Urothelium cell line (cell line): ENCODE measurements around the gene CIROP.

Experiments
- DNase-seq: peaks from one replicate; pipeline ENCODE4 v3.0.0; 2011; ENCODE audit warnings: low spot score, mixed read lengths
- FAIRE-seq: peaks from 2 replicates; lab custom pipeline; 2011; peaks lifted over from hg19 to GRCh38; lab: Jason Lieb, UNC

CIROP gene

GRCh38 chr14:23095196-23096108 lies 9.3 kb downstream of the CIROP start, which contains the start of gene C14orf119:
Gene C14orf119, plus strand, starts transcription at chr14:23095505. Its CDS starts 2,154 bp downstream, at chr14:23097659.
- FAIRE-seq (peak; percentile 30), DNase-seq (peak; percentile 97)

GRCh38 chr14:23094666-23095195 lies 10.1 kb downstream of the CIROP start, which contains the start of gene ACIN1:
Gene ACIN1, minus strand, starts transcription at chr14:23095136. Its CDS starts 24 bp downstream, at chr14:23095112.
- DNase-seq (peak; percentile 85), FAIRE-seq (no peak)

DNA sequence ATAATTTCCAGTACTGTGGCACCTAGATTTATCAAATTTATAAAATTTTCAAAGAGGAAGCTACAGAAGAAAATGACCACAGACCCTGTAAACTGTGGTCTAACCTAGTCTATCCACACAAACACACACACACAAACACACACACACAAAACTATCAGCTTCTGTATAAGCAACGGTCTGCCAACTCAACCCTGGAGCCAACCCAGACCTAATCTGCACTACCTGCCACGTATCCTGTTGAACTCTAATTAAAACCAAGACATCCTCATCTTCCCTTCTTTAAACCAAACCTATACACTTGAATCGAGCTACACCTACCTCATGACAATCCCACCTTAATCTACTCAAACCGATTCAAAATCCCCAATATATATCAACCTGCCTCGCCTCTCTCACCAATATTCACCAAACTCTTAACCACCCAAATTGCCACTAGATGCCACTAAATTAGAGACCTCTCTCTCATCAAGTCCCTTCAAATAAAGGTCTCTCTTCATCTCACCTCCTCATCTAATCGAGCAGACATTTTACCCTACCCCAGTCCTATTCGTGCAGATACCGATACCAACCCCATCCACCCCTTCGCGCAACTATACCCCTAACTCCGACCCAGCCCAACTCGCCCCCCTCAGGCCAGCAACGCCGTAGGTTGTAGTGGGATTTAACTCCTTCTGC lies 10.7 kb downstream of the CIROP start:
- FAIRE-seq, result no peak

DNA sequence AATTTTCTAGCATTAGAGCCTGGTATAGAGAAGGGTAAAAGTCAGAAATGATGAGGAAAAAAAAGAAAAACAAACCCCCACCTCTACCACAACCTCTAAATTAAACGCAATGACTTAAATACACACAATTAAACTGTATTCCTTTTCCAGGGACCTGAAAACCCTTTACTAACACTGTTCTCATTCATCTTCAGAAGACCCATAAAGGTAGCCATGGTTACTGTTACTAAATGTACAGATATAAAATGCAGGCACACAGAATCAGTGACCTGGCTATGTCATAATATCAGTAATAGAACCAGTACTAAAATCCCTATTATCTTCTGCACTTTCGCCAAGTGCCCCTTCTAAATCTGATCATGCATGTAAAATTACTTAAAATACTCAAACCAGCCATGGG lies 11.3 kb downstream of the CIROP start:
- no peak for DNase-seq

More for the DNA sequence above, 10.7 kb downstream of the CIROP start:
- DNase-seq, result no peak

DNA sequence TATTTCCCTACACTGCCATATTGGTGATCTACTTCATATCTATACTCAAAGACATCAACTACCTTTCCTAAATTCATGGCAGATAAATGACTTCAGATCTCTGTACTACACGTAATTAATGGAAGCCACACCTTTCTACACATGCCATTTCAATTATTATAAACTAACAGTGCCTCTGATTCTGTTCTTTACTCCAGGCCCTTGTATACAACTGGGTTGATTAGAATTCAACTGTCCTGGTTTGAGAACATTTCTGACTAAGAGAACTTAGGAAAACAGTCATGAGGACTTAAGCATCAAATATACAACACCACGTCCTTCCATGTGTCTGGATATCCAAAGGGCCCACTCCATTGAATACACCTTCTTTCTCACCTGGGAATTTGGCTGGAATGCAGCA lies 11.7 kb downstream of the CIROP start:
- DNase-seq, result no peak
- FAIRE-seq, result no peak

More for the DNA sequence above, 11.3 kb downstream of the CIROP start:
- no peak for FAIRE-seq

GRCh38 chr14:23091294-23092225 lies 13.2 kb downstream of the CIROP start:
- FAIRE-seq (no peak), DNase-seq (no peak)

GRCh38 chr14:23090254-23090636 lies 14.5 kb downstream of the CIROP start:
- DNase-seq (no peak), FAIRE-seq (no peak)

DNA sequence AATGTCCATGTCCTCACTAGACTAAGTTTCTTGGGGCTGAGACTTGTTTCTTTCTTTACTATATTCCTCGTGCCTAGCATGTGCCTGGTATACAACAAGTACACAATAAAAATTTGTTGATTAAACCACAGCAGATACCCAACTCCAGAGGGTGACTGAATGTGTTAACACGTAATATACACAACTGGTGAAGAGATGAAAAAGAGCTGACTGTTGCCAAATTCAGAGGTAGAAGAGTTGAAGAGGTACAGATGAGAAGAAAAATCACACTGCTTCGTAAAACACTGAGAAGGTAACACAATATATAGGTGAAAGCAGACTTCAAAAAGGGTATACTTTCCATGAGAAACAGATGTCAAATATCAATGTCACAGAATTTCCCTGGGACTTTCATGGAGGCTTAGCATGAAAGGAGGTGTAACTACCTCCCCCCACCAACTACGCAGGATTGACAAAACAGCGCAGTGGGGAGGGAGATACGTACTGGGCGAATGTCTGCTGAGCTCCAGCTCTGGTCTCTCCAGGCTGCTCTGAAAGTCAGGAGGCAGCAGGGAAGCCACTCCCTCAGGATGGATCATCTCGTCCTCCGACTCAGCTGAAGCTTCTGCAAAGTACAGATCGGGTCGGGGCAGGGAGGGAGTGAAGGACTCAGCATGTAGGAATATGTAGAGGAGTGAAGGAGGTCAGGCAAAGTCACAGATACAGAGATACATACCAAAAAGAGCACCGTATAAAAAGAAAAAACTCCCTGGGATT lies 15.1 kb downstream of the CIROP start:
- FAIRE-seq (no peak), DNase-seq (no peak)

DNA sequence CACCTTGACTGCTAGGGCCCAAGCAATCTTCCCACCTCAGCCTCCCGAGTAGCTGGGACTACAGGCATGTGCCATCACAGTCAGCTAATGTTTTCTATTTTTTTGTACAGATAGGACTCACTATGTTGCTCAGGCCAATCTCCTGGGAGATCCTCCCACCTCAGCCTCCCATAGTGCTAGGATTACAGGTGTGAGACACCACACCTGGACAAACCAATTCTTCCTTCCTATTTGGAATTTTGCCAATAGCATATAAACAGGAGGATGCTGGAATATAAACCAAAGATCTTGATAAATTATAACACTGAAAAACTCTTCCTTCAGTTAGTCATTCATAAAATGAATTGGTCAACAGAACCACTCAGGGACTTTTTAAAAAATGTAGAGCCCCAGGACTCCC lies 18.2 kb downstream of the CIROP start:
- FAIRE-seq (no peak), DNase-seq (no peak)

GRCh38 chr14:23085458-23085857 lies 19.3 kb downstream of the CIROP start:
- FAIRE-seq, result no peak
- DNase-seq, result no peak

DNA sequence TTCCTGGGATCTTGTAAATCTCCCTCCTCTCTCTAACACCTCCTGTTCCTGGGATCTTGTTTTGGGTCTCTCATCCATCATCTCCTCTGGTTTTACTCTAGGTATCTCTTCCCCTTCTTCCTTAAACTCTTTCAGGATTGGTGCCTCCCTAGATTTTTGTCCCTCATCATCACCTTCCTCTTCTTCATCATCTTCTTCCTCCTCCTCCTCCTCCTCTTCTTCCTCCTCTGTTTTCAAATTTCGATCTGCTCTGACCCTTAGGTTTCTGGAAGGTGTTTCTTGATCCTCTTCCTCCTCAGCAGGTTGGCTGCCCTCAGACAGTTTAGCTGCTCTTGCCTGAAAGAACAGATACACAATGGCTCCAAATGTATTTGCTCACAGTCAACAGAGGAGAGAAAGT lies 24.3 kb downstream of the CIROP start:
- FAIRE-seq, result no peak
- DNase-seq, result no peak

DNA sequence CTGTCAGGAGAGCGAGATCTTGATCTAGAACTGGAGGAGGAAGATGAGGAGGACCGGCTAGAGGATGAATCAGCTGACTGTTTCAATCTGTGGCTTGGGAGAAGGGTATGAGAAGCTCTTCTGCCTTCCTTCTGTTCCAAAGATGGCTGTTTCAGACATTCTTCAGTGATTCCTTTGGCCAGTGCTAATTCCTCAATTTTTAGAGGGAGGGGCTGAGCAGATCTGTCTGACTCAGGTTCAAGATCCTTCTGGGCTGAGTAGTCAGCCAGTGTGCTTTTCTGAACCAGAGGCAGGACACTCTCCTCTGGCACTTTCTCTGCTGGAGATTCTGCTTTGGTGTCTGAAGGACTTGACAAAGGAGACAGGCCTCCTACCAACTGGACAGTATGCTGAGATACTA lies 25.1 kb downstream of the CIROP start:
- no peak for FAIRE-seq
- DNase-seq, result no peak

DNA sequence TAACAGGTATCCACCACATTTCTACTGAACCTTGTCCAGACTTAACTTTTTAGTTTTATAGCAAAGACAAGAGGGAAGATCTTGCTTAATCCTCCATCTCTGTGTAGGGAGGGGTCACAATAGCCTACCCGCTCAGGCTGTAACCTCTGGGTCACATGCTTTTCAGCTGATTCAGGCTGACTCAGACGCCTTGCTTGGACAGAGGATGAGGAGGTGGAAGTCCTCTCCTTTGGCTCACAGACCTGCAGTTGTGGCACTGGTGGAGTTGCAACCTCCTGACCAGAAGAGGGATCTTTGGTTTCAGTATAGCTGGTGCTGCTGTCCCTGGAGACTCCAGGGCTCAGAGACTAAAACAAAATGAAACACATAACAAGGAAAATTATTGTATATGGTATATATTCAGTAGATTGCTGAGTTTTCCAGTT lies 26.1 kb downstream of the CIROP start:
- FAIRE-seq (no peak), DNase-seq (peak; percentile 58)

GRCh38 chr14:23077962-23078361 lies 26.8 kb downstream of the CIROP start:
- FAIRE-seq, result no peak
- no peak for DNase-seq

GRCh38 chr14:23076785-23077408 lies 27.9 kb downstream of the CIROP start:
- no peak for FAIRE-seq
- DNase-seq, result peak; percentile 23

DNA sequence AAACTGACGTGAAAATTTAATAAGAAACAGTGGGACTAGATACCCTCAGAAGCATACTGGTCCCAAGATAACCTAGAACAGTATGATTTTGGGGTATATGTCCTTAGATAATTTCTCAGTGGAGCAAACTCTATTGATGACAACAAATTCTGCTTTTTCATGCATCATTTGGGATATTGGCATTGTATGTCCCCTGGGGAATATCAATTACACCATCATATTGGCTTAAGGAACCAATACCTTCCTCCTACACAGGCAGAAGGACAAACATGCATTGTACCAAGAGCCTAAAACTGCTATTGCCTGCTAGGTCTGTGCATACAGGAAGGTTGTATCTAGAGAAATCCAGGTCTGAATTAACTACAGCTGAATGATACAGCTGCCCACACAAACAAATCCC lies 29.9 kb downstream of the CIROP start:
- no peak for DNase-seq
- no peak for FAIRE-seq

GRCh38 chr14:23071921-23072539 lies 32.8 kb downstream of the CIROP start:
- no peak for DNase-seq
- FAIRE-seq, result no peak

GRCh38 chr14:23071244-23071920 lies 33.4 kb downstream of the CIROP start:
- FAIRE-seq, result no peak

More at GRCh38 chr14:23071244-23071920, 33.4 kb downstream of the CIROP start:
- peak; percentile 92 for DNase-seq
